Measurements from ENCODE around the gene RGS19.
A peak's percentile ranks its signal among the peaks of the same experiment; 100 is the strongest.

RGS19 gene

DNA sequence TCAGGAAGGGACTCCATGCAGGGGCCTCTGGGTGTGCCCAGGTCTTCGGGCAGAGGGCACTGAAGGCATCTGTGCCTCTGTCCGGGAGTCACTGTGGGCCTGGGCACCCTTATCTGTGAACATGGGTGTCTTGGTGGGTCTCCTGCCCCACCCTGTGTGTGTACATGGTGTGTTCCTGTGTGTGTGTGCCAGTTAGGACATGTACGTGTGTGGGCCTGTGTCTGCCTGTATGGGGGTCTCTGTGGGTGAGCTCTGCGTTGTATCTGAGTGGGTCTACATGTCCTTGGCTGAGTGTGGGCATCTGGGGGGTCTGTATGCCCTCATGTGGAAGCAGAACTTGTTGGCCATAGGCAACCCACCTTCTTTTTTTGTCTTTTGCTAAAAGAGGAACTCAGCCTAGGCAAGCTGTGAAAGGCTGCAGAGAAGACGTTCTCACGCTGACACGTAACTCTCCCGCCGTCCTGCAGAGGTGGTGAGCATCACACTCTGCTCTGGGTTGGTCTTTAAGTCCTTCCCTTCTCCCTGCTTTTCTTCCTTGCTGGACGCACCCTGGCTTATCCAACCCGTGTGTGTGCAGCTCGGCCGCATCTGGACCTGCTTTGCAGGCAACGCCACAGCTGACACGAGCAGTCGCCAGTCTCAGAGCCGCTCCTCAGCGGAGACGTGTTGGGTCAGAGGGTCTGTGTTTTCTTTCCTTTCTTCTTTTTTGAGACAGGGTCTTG lies 28.6 kb upstream of the RGS19 start:
- no peak for DNase-seq

GRCh38 chr20:64106981-64107735 lies 27.8 kb upstream of the RGS19 start, which contains the start of gene NPBWR2:
Gene NPBWR2 (minus strand): TSS chr20:64107565. CDS start chr20:64106831, 734 bp downstream.
- DNase-seq, result no peak

GRCh38 chr20:64106435-64106961 lies 27.2 kb upstream of the RGS19 start:
- no peak for DNase-seq

GRCh38 chr20:64105846-64106434 lies 26.6 kb upstream of the RGS19 start:
- DNase-seq, result no peak

DNA sequence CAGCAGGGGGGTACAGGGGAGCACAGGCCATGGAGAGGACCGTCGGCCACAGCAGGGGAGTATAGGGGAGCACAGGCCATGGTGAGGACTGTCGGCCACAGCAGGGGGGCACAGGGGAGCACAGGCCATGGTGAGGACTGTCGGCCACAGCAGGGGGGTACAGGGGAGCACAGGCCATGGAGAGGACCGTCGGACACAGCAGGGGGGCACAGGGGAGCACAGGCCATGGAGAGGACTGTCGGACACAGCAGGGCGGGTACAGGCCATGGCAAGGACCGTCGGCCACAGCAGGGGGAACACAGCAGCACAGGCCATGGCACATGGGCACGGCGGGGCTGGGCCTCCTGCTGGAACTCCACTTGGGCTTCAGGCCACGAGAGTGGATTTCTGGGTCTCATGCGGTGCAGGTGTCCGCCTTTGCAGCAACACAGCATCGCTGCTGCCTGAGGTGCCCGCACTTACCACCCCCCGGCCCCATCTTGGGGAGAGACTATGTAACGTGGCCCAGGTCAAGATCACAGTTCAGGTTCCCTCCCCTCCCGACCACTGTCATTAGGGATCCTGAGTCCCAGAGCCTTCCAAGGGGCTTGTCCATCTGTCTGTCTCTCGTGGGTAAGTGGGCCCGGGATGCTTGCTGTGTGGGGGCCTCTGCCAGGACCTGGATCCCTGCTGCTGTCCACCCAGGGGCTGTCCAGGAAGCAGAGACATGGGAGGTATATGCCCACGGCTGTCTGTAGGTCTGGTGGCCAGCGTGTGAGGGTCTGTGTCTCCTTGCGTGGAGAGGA lies 25.5 kb upstream of the RGS19 start:
- DNase-seq, result no peak

GRCh38 chr20:64103871-64104666 lies 24.8 kb upstream of the RGS19 start:
- no peak for DNase-seq

DNA sequence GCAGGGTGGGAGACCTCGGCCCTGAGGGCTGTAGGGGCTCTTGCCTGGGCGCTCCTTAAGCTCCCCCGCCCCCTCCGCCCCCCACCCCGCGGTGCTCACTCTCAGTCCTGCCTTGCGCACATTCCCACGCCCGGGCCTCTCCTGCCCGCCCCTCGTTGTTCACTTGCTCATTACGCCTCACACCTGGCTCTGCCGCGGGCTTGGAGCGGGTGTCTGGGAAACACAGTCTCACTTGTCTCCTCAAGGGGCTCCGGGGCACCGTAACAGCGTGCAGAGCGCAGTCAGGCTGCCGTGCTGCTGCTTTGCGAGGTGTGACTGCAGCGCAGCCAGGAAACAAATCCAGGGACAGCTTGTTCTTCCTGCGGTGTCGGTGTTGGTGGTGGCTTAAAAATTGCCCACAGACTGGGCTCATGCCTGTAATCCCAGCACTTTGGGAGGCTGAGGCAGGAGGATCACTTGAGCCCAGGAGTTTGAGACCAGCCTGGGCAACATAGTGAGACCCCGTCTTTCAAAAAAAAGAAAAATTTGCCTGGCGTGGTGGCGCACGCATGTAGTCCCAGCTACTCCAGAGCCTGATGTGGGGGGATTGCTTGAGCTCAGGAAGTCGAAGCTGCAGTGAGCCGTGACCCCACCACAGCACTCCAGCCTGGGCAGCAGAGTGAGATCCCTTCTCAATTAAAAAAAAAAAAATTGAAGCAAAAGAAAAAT lies 23.5 kb upstream of the RGS19 start:
- DNase-seq, result peak; percentile 88

DNA sequence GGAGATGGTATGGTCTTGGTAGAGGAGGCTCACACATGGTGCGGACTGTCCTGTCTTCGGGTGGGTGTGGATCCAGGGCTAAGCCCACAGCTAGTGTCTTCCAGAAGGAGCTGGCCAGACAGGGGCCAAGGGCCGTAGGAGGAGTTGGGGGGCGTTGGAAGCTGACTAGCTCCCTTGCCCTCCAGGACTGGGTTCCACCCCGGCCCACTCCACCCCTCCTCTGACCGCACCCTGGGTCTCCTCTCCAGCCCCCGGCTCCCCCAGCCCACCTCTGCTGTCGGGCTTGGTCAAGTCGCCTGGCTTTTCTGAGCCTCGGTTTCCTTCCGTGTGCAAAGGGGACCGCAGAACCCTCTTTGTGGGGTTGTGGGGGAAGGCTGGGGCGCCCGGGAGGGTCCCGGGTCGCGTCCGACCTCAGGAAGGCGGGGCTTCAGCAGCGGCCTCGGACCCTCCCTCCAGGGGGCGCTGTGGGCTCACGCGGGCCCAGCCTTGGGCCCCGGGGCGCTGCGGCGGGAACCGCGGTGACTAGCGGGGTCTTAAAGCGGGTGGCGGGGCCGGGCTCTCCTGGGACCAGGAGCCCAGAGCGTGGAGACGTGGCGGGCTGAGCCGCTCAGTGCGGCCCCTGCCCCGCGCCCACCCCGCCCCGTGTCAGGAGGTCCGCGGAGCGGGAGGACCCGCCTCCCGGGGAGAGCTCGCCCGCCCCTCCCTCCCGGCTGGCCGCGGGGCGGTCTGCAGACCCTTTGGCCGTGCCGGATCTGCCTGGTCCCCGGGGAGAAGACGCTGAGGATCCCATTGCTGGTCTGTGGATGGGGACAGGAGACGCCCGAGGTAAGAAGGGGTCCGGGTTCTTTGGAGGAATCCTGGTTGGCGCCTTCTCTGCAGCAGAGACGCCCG lies 22.7 kb upstream of the RGS19 start:
- DNase-seq, result peak; percentile 64

DNA sequence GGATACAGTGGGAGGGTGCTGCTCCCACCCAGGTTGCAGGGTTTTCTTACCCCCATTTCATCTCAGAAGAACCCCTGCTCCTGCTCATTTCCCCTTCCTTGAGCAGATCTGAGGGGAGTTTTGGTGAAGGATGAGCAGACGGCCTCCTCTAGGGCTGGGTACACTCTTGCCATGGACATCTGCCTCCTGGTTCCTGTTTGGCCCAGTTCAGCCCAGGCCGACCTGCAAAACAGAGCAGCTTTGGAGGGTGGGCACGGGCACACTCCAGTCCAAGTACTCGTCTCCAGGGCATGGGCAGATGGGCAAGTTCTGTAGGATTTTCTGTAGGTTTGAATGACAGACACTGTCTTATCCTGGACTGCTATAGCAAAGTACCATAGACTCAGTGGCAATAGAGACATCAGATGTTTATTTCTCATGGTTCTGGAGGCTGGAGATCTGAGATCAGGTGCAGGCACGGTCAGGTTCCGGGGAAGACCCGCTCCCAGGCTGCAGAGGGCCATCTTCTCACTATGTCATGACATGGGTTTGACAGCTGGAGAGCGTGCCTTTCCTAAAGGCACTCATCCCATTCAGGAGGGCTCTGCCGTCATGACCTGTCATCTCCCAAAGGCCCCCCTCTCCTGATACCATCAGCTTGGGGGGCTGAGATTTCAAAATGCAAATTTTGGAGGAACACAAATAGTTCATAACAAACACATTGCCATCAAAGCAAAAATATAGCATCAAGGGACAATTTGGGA lies 21.8 kb upstream of the RGS19 start:
- DNase-seq, result no peak

GRCh38 chr20:64100566-64100888 lies 21.2 kb upstream of the RGS19 start:
- DNase-seq, result no peak

DNA sequence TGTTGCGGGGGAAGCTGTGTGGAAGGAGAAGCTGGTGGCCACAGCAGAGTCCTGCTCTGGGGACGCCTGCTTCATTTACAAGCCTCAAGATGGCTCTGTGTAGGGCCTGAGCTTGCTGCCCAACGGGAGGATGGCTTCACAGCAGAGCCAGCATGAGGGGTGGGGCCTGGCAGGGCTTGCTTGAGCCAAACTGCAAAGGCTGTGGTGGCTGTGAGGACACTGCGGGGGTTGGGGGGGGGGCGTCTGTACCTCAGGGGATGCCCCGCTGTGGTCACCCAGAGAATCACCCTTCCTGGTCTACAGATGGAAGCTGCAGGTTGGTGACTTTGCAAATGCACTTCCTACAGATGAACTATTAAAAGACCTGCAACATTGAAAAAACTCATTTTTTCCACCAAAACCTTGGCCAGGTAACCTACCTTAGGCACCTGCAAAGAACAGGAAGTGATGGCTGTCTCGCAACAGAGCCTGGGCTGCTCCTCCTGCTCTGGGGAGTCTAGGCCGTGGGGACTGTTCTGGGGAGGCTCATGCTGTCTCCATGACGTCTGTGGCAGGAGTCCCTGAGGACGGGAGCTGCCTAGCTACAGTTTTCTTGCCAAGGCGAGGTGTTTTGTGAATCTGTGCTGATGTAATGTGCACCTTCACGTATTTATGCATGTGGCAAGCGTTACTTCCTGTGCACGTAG lies 20.7 kb upstream of the RGS19 start:
- DNase-seq, result no peak

GRCh38 chr20:64099086-64099786 lies 19.9 kb upstream of the RGS19 start:
- no peak for DNase-seq

DNA sequence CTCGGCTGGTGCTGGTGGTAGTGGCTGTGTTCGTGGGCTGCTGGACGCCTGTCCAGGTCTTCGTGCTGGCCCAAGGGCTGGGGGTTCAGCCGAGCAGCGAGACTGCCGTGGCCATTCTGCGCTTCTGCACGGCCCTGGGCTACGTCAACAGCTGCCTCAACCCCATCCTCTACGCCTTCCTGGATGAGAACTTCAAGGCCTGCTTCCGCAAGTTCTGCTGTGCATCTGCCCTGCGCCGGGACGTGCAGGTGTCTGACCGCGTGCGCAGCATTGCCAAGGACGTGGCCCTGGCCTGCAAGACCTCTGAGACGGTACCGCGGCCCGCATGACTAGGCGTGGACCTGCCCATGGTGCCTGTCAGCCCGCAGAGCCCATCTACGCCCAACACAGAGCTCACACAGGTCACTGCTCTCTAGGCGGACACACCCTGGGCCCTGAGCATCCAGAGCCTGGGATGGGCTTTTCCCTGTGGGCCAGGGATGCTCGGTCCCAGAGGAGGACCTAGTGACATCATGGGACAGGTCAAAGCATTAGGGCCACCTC lies 19.2 kb upstream of the RGS19 start:
- no peak for DNase-seq

- no peak for DNase-seq
Observed at GRCh38 chr20:64096535-64096934, 17.2 kb upstream of the RGS19 start.

GRCh38 chr20:64095927-64096326 lies 16.6 kb upstream of the RGS19 start:
- no peak for DNase-seq

DNA sequence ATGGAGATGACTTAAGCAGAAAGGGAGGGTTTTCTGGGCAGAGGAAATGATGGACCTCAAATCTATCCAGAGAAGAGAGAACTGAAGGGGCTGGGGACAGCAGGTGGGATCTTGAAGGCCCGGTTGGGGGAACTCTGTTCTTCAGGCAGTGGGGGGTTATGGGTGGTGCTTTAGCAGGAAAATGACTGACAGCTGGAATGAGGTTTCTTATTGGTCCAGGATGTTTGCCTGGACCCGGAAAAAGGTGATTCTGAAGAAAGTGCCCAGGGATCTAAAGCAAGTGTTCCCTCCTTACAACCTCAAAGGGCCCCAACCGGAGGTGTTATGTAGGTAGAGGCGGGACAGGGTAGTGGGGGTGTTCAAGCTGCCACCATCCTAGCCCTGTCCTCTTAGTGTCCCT lies 16.1 kb upstream of the RGS19 start:
- no peak for DNase-seq

DNA sequence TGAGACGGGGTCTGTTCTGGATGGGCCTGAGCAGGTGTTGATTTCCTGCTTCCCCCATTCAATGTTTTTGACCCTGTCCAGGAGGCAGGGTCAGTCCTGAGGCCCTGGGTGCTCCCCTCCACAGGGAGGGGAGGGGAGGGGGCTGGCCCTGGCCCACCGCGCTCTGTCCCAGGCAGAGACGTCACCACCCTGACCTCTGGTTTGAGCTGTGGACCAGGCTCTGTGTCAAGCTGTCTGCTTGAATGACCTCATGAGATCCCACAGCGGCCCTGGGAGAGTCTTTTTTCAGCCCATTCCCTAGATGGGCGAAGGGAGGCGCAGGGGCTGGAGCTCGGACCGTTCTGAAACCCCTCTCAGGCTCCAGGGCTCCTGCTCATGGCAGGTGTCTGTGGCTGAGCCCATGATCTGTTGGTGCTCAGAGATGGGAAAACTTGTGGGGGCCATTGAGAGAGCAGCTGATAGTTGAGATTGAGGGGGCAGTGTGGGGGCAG lies 13.7 kb upstream of the RGS19 start:
- no peak for DNase-seq
